Osteoblast (primary cell): Measurements from ENCODE around the gene PEDS1. TPM values are rescaled to one million over a fixed set of nuclear protein-coding genes. Genes with fewer than 3 reads are reported as not detected.
"Not testable (repeated sequence)": the region's sequence is repeated elsewhere in the genome, so short reads cannot be mapped to it uniquely, and the experiment has no call there.

Experiments
- DNase-seq: peaks from one replicate; pipeline ENCODE4 v3.0.0; 2011; ENCODE audit warnings: low spot score, mixed read lengths; ENCODE audit not compliant: insufficient read length; ENCODE audit errors: missing footprints
- H2AFZ ChIP-seq: 2 replicates; pipeline ENCODE4 v1.6.0; 2011; ENCODE audit warnings: mild to moderate bottlenecking, low read length
- H3K27ac ChIP-seq: 2 replicates; pipeline ENCODE4 v1.5.1; 2011; ENCODE audit warnings: mild to moderate bottlenecking, low read depth, low read length, moderate library complexity
- H3K27me3 ChIP-seq: 2 replicates; pipeline ENCODE4 v1.6.0; 2012; ENCODE audit warnings: mild to moderate bottlenecking, control low read depth, inconsistent platforms, low read length, moderate library complexity; ENCODE audit not compliant: insufficient read depth
- H3K36me3 ChIP-seq: 2 replicates; pipeline ENCODE4 v1.5.1; 2011; ENCODE audit warnings: mild to moderate bottlenecking, low read length, control low read depth, moderate library complexity; ENCODE audit not compliant: insufficient read depth
- H3K4me1 ChIP-seq: 2 replicates; pipeline ENCODE4 v1.5.1; 2011; ENCODE audit warnings: mild to moderate bottlenecking, low read length, control low read depth, moderate library complexity; ENCODE audit not compliant: insufficient read depth
- H3K4me2 ChIP-seq: 2 replicates; pipeline ENCODE4 v1.6.0; 2011; ENCODE audit warnings: mild to moderate bottlenecking, low read length; ENCODE audit not compliant: insufficient read depth
- H3K4me3 ChIP-seq: fragments of 200-600 bp; sonication (generic); 3 replicates; pipeline ENCODE4 v1.5.1; 2012; ENCODE audit warnings: mild to moderate bottlenecking, low read length, inconsistent platforms; ENCODE audit not compliant: insufficient read depth
- H3K79me2 ChIP-seq: 2 replicates; pipeline ENCODE4 v1.6.0; 2012; ENCODE audit warnings: mild to moderate bottlenecking, low read length, control low read depth, inconsistent platforms; ENCODE audit not compliant: insufficient read depth
- H3K9me3 ChIP-seq: 2 replicates; pipeline ENCODE4 v1.5.1; 2011; ENCODE audit warnings: low read depth, low read length, control low read depth
- H4K20me1 ChIP-seq: 2 replicates; pipeline ENCODE4 v1.6.0; 2012; ENCODE audit warnings: mild to moderate bottlenecking, low read length, control low read depth; ENCODE audit not compliant: insufficient read depth
- CTCF ChIP-seq: IDR thresholded peaks from 2 replicates; pipeline ENCODE4 v1.5.1; 2011; ENCODE audit warnings: mild to moderate bottlenecking, low read depth, low read length, moderate library complexity; ENCODE audit errors: extremely low read depth
- total RNA-seq: library from RNA; depleted of rRNA; stranded (reverse); fragments of >200 nt; gene quantifications from 2 replicates; pipeline ENCODE4 v1.2.3, GENCODE V29; 2012

The PEDS1 gene
- total RNA-seq, 1 donor: 37.6 TPM

- H3K4me1 ChIP-seq: peaks cover 35% of the 10 kb centered on the region
- no peaks in the 10 kb centered on the region for H3K9me3 ChIP-seq
- no peak overlapping the region for H3K4me3 ChIP-seq
- TF ChIP-seq CTCF: peak; percentile 23
- H2AFZ ChIP-seq: no peak overlapping the region
- H3K27me3 ChIP-seq: no peaks in the 10 kb centered on the region
- peaks cover 51% of the 10 kb centered on the region for H3K36me3 ChIP-seq
- no peak for DNase-seq
- H3K4me2 ChIP-seq: peak overlapping the region; percentile 9
- peaks cover 17% of the 10 kb centered on the region for H4K20me1 ChIP-seq
- H3K27ac ChIP-seq: peak overlapping the region; percentile 82
- H3K79me2 ChIP-seq: peaks cover 94% of the 10 kb centered on the region
These were observed 14.8 kb downstream of the PEDS1 start for GRCh38 chr20:50138479-50139393.

GRCh38 chr20:50138120-50138478 lies 15.4 kb downstream of the PEDS1 start:
- TF ChIP-seq CTCF: no peak
- Histone ChIP-seq H2AFZ (no peak overlapping the region), H3K9me3 (no peaks in the 10 kb centered on the region), H3K27ac (peak overlapping the region; percentile 82), H4K20me1 (peaks cover 15% of the 10 kb centered on the region), H3K79me2 (peaks cover 95% of the 10 kb centered on the region), H3K36me3 (peaks cover 49% of the 10 kb centered on the region), H3K27me3 (no peaks in the 10 kb centered on the region), H3K4me3 (no peak overlapping the region), H3K4me1 (peaks cover 34% of the 10 kb centered on the region), H3K4me2 (no peak overlapping the region)
- peak; percentile 85 for DNase-seq

GRCh38 chr20:50137702-50138101 lies 15.8 kb downstream of the PEDS1 start:
- Histone ChIP-seq H3K36me3 (peaks cover 48% of the 10 kb centered on the region), H4K20me1 (peaks cover 17% of the 10 kb centered on the region), H3K4me1 (peaks cover 34% of the 10 kb centered on the region), H3K27ac (peak overlapping the region; percentile 82), H3K79me2 (peaks cover 95% of the 10 kb centered on the region)
- H3K9me3 ChIP-seq, H3K27me3 ChIP-seq, H3K4me2 ChIP-seq, DNase-seq, H2AFZ ChIP-seq, H3K4me3 ChIP-seq: not testable (repeated sequence)

GRCh38 chr20:50136822-50137599 lies 16.5 kb downstream of the PEDS1 start:
- no peaks in the 10 kb centered on the region for H3K27me3 ChIP-seq
- H2AFZ ChIP-seq: no peak overlapping the region
- peaks cover 32% of the 10 kb centered on the region for H3K4me1 ChIP-seq
- no peaks in the 10 kb centered on the region for H3K9me3 ChIP-seq
- H3K4me2 ChIP-seq: no peak overlapping the region
- H3K36me3 ChIP-seq: peaks cover 47% of the 10 kb centered on the region
- no peak for DNase-seq
- H3K79me2 ChIP-seq: peaks cover 97% of the 10 kb centered on the region
- H4K20me1 ChIP-seq: peaks cover 20% of the 10 kb centered on the region
- no peak overlapping the region for H3K4me3 ChIP-seq
- H3K27ac ChIP-seq: peak overlapping the region; percentile 82
- no peak for TF ChIP-seq CTCF

- DNase-seq, H3K27ac ChIP-seq, H3K9me3 ChIP-seq, H3K4me2 ChIP-seq, H3K27me3 ChIP-seq, H3K4me3 ChIP-seq, H2AFZ ChIP-seq: not testable (repeated sequence)
- H3K36me3 ChIP-seq: peaks cover 34% of the 10 kb centered on the region
- peaks cover 83% of the 10 kb centered on the region for H3K79me2 ChIP-seq
- H3K4me1 ChIP-seq: peaks cover 41% of the 10 kb centered on the region
- peaks cover 25% of the 10 kb centered on the region for H4K20me1 ChIP-seq
These were observed 18.4 kb downstream of the PEDS1 start for GRCh38 chr20:50135157-50135556.
